ENCODE data around the gene SMAD3. TPM values are rescaled to one million over a fixed set of nuclear protein-coding genes. Genes with fewer than 3 reads are reported as not detected.

The SMAD3 gene
- total and polyA plus RNA-seq, 2 of the 8 experiments (the other 6 are each of a cell fraction or from before 2014, with no cell fraction given), result 10.1 to 12.4 TPM

DNA sequence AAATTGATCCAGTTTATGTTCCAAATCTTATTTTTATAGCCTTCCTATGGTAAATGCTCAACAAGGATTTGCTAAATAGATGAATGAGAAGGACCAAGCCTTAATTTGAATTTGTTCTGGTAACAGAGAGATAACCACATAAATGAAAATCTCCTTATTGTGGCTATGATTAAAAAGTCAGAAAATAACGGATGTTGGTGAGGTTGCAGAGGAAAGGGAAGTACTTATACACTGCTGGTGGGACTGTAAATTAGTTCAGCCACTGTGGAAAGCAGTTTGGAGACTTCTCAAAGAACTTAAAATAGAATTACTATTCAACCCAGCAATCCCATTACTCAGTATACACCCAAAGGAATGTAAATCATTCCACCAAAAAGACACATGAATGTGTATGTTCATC, 162.9 kb downstream of the SMAD3 start:
- Histone ChIP-seq H2BK20ac (ENCODE audit: low read length) (no peak overlapping the region), H2AK5ac (ENCODE audit: low read depth, low read length) (no peak overlapping the region), H3K23ac (ENCODE audit: insufficient read length) (no peak overlapping the region), H2BK12ac (ENCODE audit: low read depth, low read length) (no peak overlapping the region), H2BK5ac (ENCODE audit: low read depth, low read length) (no peak overlapping the region), H3K9me3 (ENCODE audit: insufficient read depth in 2 of 2, low read depth in 1 of 2, low read length in 1 of 2) (no peaks in the 10 kb centered on the region), H3K14ac (ENCODE audit: insufficient read length) (no peak overlapping the region), H3K18ac (ENCODE audit: extremely low read depth, low read length) (no peak overlapping the region), H3K9ac (replicated peaks in 1 of 4; ENCODE audit: extremely low read depth in 1 of 4, low read depth in 3 of 4, low read length in 3 of 4) (no peak overlapping the region), H3K4me1 (replicated peaks in 1 of 4; ENCODE audit: control insufficient read depth in 3 of 4, insufficient read depth in 4 of 4, low read length in 3 of 4) (no peaks in the 10 kb centered on the region), H3K27me3 (replicated peaks in 1 of 4; ENCODE audit: control insufficient read depth in 3 of 4, extremely low read depth in 1 of 4, insufficient read depth in 3 of 4, low read length in 3 of 4) (no peaks in the 10 kb centered on the region), H3K79me1 (ENCODE audit: low read depth, low read length) (no peaks in the 10 kb centered on the region), H3K27ac (ENCODE audit: low read depth, low read length) (no peak overlapping the region), H3K36me3 (ENCODE audit: control insufficient read depth in 2 of 4, insufficient read depth in 4 of 4, low read length in 3 of 4) (peaks cover 3 to 11% (median 5%) of the 10 kb centered on the region in 4 experiments; a peak in 4 of 8 replicates), H2BK120ac (replicated peaks; ENCODE audit: low read depth, low read length) (no peak overlapping the region), H4K5ac (ENCODE audit: insufficient read length, low read depth, low read length) (no peak overlapping the region), H2BK15ac (ENCODE audit: low read length) (no peak overlapping the region), H4K91ac (replicated peaks; ENCODE audit: insufficient read length, low read length) (no peak overlapping the region), H3K23me2 (ENCODE audit: low read depth, low read length) (no peaks in the 10 kb centered on the region), H3K79me2 (ENCODE audit: control insufficient read depth in 1 of 2, insufficient read depth in 2 of 2, low read length in 2 of 2) (no peaks in the 10 kb centered on the region), H3K4me2 (ENCODE audit: insufficient read depth in 1 of 2, low read depth in 2 of 2, low read length in 2 of 2) (no peak overlapping the region), H4K8ac (ENCODE audit: extremely low read depth, insufficient read depth, low read length) (no peak overlapping the region), H3K4me3 (ENCODE audit: extremely low read depth in 1 of 4, insufficient read depth in 2 of 4, low read depth in 3 of 4, low read length in 4 of 4) (no peak overlapping the region), H3K56ac (replicated peaks; ENCODE audit: insufficient read length, low read depth, low read length) (no peak overlapping the region), H2AFZ (ENCODE audit: low read length) (no peak overlapping the region), H3K4ac (replicated peaks; ENCODE audit: insufficient read length, low read depth, low read length) (no peak overlapping the region), H4K20me1 (replicated peaks in 1 of 2; ENCODE audit: control insufficient read depth in 1 of 2, insufficient read depth in 2 of 2, low read length in 2 of 2) (no peaks in the 10 kb centered on the region)
- FAIRE-seq (no peak), DNase-seq (ENCODE audit: low read depth in 1 of 2, low spot score in 2 of 2) (no peak)
- WGBS, 2 experiments (ENCODE audit: extremely low coverage in 1 of 2, insufficient coverage in 1 of 2, insufficient read length in 1 of 2, insufficient replicate concordance in 2 of 2, low coverage in 1 of 2, low lambda C conversion rate in 2 of 2, missing lambda C conversion rate in 1 of 2), result 68% methylated on average over 1 of the region's 1 CpG; no CpG with 5 or more reads in 1 of the 2 experiments
- TF ChIP-seq SIX5 (IDR thresholded peaks at IDR 0.05; ENCODE audit: low read depth, low read length) (no peak), SRF (IDR thresholded peaks at IDR 0.05; ENCODE audit: low read depth, low read length) (no peak), JUN (IDR thresholded peaks at IDR 0.05; ENCODE audit: low read depth, low read length) (no peak), HDAC2 (IDR thresholded peaks at IDR 0.05; ENCODE audit: borderline replicate concordance in 1 of 2, low read depth in 2 of 2, low read length in 2 of 2) (no peak), SP2 (IDR thresholded peaks at IDR 0.05; ENCODE audit: low read length) (no peak), CEBPB (IDR thresholded peaks at IDR 0.05; ENCODE audit: low read depth, low read length) (no peak), KDM1A (IDR thresholded peaks at IDR 0.05; ENCODE audit: borderline replicate concordance, low read length) (no peak)
- TF ChIP-seq, protein P1, sequence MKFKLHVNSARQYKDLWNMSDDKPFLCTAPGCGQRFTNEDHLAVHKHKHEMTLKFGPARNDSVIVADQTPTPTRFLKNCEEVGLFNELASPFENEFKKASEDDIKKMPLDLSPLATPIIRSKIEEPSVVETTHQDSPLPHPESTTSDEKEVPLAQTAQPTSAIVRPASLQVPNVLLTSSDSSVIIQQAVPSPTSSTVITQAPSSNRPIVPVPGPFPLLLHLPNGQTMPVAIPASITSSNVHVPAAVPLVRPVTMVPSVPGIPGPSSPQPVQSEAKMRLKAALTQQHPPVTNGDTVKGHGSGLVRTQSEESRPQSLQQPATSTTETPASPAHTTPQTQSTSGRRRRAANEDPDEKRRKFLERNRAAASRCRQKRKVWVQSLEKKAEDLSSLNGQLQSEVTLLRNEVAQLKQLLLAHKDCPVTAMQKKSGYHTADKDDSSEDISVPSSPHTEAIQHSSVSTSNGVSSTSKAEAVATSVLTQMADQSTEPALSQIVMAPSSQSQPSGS (IDR thresholded peaks at IDR 0.05; ENCODE audit: low read length), result no peak
- CTCF ChIA-PET (ENCODE audit: partially characterized antibody), result interaction anchor here (0.8 kb wide), 1 partner anchor 28 kb away, joined by 3 read pairs; no protein-coding TSS in a partner anchor
- POLR2A ChIA-PET (ENCODE audit: partially characterized antibody), result no interaction called here

Measured in H1 (cell line).